ENCODE results near the gene NFATC3.

NFATC3 gene

GRCh38 chr16:68242085-68242484 is 156.9 kb downstream of the NFATC3 start:
- no peak overlapping the region for H3K27ac ChIP-seq
- DNase-seq (ENCODE audit: low read depth, low spot score): no peak

DNA sequence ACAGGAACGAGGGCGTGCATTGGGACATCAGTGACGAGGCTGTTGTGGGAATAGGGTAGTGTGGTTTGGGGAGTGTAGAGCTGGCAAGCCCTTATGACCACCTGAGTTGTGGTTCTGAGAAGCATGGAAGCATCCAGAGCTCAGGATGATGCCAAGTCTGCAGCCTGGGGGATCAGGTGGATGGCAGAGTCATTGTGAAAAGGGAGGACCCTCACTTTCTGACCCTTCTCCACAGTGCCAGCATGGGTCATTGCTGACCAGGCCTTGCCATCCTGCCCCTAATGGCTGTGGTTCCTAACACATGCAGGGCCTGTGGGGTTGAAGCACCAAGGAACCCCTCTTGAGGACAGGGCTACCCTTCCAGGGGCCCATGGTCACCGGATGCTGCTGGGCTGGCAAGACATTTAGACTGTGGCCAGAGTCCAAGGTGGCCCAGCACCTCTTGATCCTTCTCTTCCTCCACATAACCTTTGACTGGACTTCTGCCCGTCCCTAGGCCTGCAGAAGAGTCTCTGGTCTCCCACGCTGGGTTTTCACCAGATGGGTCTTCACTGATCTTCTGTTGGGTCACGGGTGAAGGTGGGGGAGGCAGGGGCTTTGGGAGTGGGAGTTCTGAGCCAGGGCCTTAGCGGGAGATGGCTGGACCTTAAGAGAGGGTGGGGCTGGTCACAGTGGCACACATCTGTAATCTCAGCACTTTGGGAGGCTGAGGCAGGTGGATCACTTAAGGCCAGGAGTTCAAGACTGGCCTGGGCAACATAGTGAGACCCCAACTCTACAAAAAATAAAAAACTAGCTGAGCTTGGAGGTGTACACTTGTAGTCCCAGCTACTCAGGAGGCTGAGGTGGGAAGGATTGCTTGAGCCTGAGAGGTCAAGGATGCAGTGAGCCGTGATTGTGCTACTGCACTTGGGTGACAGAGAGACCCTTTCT is 158.0 kb downstream of the NFATC3 start:
- no peak overlapping the region for H3K27ac ChIP-seq
- DNase-seq (ENCODE audit: low read depth, low spot score): no peak

- no peak overlapping the region for H3K27ac ChIP-seq
- no peak for DNase-seq (ENCODE audit: low read depth, low spot score)
These were observed 159.3 kb downstream of the NFATC3 start for GRCh38 chr16:68244481-68244902.

DNA sequence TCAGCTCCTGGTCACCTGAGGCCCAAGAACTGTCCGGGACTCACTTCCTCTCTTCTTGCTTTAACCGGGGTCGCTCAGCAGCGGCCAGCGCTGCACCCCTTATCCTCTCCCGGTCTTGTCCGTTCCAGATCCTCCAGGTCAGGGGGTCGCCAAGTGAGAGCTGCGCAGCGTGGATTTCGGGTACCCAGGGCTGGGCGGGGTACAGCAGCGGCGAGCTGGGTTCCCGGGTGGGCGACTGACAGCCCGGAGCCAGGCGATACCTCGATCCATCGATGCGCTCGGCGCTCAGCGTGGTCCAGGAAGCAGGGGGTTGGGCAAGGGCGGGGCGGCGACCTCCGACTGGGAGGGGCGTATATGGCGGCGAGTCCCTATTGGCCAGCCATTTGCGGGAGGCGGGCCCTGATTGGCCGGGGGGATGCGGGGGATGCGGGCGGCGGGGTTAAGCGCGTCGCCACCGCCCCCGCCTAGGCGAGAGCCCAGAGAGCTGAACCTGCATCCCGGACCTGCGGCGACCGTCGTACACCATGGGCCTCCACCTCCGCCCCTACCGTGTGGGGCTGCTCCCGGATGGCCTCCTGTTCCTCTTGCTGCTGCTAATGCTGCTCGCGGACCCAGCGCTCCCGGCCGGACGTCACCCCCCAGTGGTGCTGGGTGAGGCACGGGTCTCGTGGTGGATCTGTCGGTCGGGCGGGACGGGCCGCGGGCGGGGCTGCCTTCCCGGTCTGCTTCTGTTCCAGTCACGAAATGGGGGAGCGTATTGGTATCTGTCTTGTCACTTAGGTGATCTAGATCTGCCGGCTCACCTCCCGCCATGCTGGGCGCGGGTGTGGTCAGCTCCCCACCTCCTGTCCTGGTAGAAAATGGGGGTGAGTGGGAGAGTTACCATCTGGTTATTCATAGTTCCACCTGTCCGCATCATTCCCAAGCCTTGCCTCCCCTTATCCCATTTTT is 160.0 kb downstream of the NFATC3 start, which contains the start of gene PLA2G15:
PLA2G15 (plus strand) TSS at position 471 of the 951 bp plus-strand sequence; CDS start at position 525, 54 bp downstream.
- peak; percentile 68 for DNase-seq (ENCODE audit: low read depth, low spot score)
- no peak within 1 kb of the TSS for H3K27ac ChIP-seq

GRCh38 chr16:68246121-68246520 is 161.0 kb downstream of the NFATC3 start:
- no peak for DNase-seq (ENCODE audit: low read depth, low spot score)
- no peak overlapping the region for H3K27ac ChIP-seq

- no peak overlapping the region for H3K27ac ChIP-seq
- no peak for DNase-seq (ENCODE audit: low read depth, low spot score)
These were observed 161.5 kb downstream of the NFATC3 start for GRCh38 chr16:68246666-68247065.

DNA sequence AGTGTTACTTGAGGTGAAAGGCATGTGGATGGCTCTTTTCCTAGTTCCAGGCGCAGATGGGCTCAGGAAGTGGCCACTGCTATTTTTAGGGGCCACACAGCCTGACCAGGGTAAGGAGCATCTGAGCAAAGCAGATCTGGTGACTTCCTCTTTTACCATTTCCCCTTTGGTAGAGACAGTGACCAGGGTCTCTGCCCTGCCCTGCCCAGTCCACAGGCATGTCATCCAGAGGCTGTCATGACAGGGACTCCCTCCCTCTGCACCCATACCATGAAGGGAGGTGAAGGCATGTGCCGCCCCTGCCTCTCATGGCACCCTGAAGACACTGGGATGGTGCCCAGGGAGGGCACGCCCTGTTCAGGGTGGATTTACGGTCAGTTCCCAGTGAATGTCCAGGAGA is 162.2 kb downstream of the NFATC3 start:
- DNase-seq (ENCODE audit: low read depth, low spot score): no peak
- no peak overlapping the region for H3K27ac ChIP-seq

DNA sequence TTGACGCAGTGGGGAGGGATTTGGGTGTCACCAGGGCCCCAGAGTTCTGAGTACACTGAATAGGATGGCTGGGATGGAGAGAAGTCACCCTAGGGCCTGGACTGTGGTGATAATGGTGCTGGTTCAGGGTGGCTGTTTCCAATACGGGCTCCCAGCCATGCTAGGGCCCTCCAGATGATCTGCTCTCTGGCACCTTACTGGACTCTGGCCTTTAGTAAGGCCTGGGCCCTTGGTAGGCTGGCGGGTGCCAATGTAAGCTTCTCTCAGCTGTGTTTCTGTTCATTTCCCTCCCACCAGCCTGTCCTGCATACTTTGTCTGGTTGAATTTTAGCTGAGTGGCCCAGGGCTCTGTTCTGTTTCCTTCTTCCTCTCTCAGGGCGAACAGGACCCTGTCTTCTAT is 162.8 kb downstream of the NFATC3 start:
- H3K27ac ChIP-seq: no peak overlapping the region
- no peak for DNase-seq (ENCODE audit: low read depth, low spot score)

GRCh38 chr16:68249371-68249770 is 164.2 kb downstream of the NFATC3 start:
- DNase-seq (ENCODE audit: low read depth, low spot score): no peak
- no peak overlapping the region for H3K27ac ChIP-seq

DNA sequence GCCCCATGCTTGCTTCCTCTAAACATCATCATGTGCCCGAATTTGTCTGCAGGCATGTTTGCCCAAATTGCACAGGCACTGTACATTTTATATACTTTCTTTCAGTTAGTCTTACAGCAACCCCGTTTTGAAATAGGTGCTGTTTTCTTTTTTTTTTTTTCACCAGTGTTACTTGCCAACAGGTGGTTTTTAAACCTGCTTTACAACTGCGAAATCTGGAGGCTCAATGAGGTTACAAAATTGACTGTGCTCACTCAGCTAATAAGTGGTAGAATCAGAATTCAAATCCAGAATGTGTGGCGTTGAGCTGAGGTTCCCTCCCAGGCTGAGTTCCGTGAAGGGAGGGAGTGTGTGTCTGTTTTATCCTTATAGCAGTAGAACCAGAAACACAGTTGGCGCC is 165.8 kb downstream of the NFATC3 start:
- H3K27ac ChIP-seq: no peak overlapping the region
- DNase-seq (ENCODE audit: low read depth, low spot score): no peak

DNA sequence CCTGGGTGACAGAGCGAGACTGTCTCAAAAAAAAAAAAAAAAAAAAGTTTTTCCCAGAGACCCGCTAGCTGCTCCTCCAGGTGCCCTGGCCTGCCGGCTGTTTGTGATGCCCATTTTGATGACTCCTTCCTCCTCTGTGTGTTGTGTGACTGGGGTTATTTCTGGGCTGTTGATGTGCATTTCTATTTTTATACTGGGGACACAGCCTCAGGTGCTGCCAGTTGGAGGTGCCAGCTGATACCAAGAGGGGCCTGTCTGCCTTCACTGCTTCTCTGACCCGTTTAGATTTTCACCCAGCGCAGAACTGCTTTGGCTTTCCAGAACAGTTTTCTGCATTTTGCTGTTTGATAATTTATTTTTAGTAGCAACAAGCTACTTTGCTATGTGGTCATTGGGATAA is 166.7 kb downstream of the NFATC3 start:
- H3K27ac ChIP-seq: no peak overlapping the region
- no peak for DNase-seq (ENCODE audit: low read depth, low spot score)

DNA sequence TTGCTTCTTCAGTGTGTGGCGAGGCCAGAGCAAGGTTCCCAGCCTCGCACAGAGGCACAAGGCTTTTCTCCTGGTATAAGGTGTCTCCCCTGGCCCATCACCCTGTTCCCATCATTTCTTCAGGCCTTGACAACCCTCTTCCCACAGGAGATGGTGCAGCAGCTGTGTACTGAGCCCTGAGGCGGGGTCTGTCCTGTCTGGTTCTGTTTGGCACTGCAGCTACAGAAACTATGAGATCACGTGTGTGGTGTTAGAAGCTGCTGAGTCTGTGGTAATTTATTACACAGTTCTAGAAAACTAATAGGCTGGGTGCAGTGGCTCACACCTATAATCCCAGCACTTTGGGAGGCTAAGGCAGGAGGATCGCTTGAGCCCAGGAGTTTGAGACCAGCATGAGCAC is 167.2 kb downstream of the NFATC3 start:
- no peak overlapping the region for H3K27ac ChIP-seq
- no peak for DNase-seq (ENCODE audit: low read depth, low spot score)

DNA sequence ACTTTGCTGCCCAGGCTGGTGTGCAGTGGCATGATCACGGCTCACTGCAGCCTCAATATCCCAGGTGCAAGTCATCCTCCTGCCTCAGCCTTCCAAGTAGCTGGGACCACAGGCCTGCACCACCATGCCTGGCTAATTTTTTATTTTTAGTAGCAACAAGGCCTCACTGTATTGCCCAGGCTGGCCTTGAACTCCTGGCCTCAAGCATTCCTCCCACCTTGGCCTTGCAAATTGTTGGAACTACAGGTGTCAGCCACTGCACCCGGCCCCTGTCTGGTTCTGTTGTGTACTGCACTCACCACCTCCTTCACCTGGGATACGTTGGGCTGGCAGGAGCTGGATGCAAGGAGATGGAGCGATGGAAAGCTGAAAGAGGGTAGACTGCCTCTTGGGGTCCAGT is 168.6 kb downstream of the NFATC3 start:
- no peak for DNase-seq (ENCODE audit: low read depth, low spot score)
- H3K27ac ChIP-seq: no peak overlapping the region

GRCh38 chr16:68255712-68256111 is 170.5 kb downstream of the NFATC3 start:
- no peak for DNase-seq (ENCODE audit: low read depth, low spot score)

GRCh38 chr16:68257251-68257905 is 172.2 kb downstream of the NFATC3 start:
- peak overlapping the region; percentile 37 for H3K27ac ChIP-seq
- no peak for DNase-seq (ENCODE audit: low read depth, low spot score)

More at GRCh38 chr16:68255712-68256111, 170.5 kb downstream of the NFATC3 start:
- no peak overlapping the region for H3K27ac ChIP-seq

DNA sequence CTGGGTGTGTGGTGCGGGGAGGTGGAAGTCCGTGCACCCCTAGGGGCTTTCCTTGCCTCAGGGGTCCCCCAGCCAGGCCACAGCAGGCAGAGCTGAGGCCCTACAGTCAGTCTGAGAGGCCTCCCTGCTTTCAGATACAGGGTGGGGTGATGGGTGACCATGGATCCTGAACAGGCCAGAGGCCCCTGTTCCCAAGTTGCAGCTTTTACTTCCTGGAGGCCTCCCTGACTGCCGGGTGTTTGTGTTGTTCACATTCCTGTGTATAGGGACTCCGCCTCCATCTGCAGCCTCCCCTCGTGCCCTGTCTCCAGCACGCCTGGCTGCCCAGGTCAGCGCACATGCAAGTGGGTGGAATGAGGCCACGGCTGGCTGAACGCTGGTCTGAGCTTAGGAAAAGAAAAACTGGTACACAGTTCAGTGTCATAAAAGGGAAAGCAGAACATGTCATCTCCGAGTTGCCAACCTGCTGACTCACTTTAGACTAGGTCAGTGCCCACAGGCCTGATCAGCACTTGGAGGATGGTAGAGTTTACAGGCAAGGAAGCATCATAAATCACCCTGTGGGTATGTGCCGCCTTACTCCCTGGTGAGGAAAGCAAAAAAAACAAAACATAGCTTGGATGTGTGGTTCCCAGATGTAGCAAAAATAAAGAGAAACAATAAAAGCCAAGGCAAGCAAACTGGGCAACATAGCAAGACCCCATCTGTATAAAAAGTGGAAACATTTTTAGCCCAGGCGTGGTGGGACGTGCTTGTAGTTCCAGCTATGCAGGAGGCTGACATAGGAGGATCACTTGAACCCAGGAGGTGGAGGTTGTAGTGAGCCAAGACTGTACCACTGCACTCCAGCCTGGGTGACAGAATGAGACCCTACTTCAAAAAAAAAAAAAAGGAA is 173.0 kb downstream of the NFATC3 start:
- peak overlapping the region; percentile 37 for H3K27ac ChIP-seq
- DNase-seq (ENCODE audit: low read depth, low spot score): peak; percentile 72

DNA sequence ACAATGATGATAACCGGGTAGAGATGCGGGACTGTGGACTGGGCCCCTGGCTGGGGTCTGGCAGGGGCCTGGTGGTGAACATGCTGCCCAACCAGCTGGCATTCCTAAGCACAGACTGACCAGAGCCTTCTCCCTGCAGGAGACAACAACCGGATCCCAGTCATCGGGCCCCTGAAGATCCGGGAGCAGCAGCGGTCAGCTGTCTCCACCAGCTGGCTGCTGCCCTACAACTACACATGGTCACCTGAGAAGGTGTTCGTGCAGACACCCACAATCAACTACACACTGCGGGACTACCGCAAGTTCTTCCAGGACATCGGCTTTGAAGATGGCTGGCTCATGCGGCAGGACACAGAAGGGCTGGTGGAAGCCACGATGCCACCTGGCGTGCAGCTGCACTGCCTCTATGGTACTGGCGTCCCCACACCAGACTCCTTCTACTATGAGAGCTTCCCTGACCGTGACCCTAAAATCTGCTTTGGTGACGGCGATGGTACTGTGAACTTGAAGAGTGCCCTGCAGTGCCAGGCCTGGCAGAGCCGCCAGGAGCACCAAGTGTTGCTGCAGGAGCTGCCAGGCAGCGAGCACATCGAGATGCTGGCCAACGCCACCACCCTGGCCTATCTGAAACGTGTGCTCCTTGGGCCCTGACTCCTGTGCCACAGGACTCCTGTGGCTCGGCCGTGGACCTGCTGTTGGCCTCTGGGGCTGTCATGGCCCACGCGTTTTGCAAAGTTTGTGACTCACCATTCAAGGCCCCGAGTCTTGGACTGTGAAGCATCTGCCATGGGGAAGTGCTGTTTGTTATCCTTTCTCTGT is 174.0 kb downstream of the NFATC3 start:
- no peak for DNase-seq (ENCODE audit: low read depth, low spot score)
- H3K27ac ChIP-seq: no peak overlapping the region

GRCh38 chr16:68263559-68264127 is 178.5 kb downstream of the NFATC3 start:
- DNase-seq (ENCODE audit: low read depth, low spot score): no peak
- H3K27ac ChIP-seq: peak overlapping the region; percentile 95

Data from epithelial cell of prostate (primary cell).